OCI-LY1 (cell line): Measurements from ENCODE around the gene ELL2.

ENCODE experiments used
- H2AFZ ChIP-seq: fragments of 200-600 bp; sonication (generic), shearing (Covaris generic); 2 replicates; pipeline ENCODE4 v1.6.0; 2014; ENCODE audit warnings: antibody characterized with exemption, mild to moderate bottlenecking, low read length
- H3F3A ChIP-seq: fragments of 200-600 bp; sonication (generic), shearing (Covaris generic); 2 replicates; pipeline ENCODE4 v1.6.0; 2014; ENCODE audit warnings: mild to moderate bottlenecking, antibody characterized with exemption, low read length, moderate library complexity; ENCODE audit not compliant: insufficient read depth
- H3K27ac ChIP-seq: fragments of 200-600 bp; sonication (generic); 2 replicates; pipeline ENCODE4 v1.5.1; 2014; ENCODE audit warnings: low read length, mixed run types, mild to moderate bottlenecking, low read depth; ENCODE audit not compliant: poor library complexity, severe bottlenecking
- H3K27me3 ChIP-seq: fragments of 200-600 bp; sonication (generic); 2 replicates; pipeline ENCODE4 v1.6.0; 2014; ENCODE audit warnings: antibody characterized with exemption, mild to moderate bottlenecking, low read length, moderate library complexity; ENCODE audit not compliant: insufficient read depth
- H3K36me3 ChIP-seq: fragments of 200-600 bp; sonication (generic); 2 replicates; pipeline ENCODE4 v1.6.1; 2014; ENCODE audit warnings: mild to moderate bottlenecking, antibody characterized with exemption, low read length, moderate library complexity, mixed read lengths; ENCODE audit not compliant: insufficient read depth
- H3K4me1 ChIP-seq: fragments of 200-600 bp; sonication (generic); 2 replicates; pipeline ENCODE4 v1.5.1; 2014; ENCODE audit warnings: mild to moderate bottlenecking, low read length, moderate library complexity; ENCODE audit not compliant: insufficient read depth, severe bottlenecking
- H3K4me2 ChIP-seq: fragments of 200-600 bp; sonication (generic), shearing (Covaris generic); 2 replicates; pipeline ENCODE4 v1.6.1; 2014; ENCODE audit warnings: low read length
- H3K4me3 ChIP-seq: fragments of 200-600 bp; sonication (generic); 2 replicates; pipeline ENCODE4 v1.5.1; 2014; ENCODE audit warnings: low read length, low read depth, mild to moderate bottlenecking, mixed read lengths; ENCODE audit not compliant: poor library complexity, severe bottlenecking
- H3K79me2 ChIP-seq: fragments of 200-600 bp; shearing (Covaris generic); 2 replicates; pipeline ENCODE4 v1.6.1; 2016; ENCODE audit warnings: mixed run types, low read length, mixed read lengths; ENCODE audit not compliant: insufficient read depth
- H3K9ac ChIP-seq: fragments of 200-600 bp; sonication (generic), shearing (Covaris generic); 2 replicates; pipeline ENCODE4 v1.6.1; 2014; ENCODE audit warnings: mild to moderate bottlenecking, low read length, mixed read lengths
- H3K9me2 ChIP-seq: fragments of 200-600 bp; sonication (generic), shearing (Covaris generic); 2 replicates; pipeline ENCODE4 v1.6.1; 2014; ENCODE audit warnings: low read depth, mild to moderate bottlenecking, low read length, mixed read lengths
- H3K9me3 ChIP-seq: fragments of 200-600 bp; shearing (Covaris generic); 2 replicates; pipeline ENCODE4 v1.6.1; 2014; ENCODE audit warnings: low read length, mixed read lengths
- H4K20me1 ChIP-seq: fragments of 200-600 bp; sonication (generic), shearing (Covaris generic); 2 replicates; pipeline ENCODE4 v1.6.0; 2016; ENCODE audit warnings: mild to moderate bottlenecking, low read length; ENCODE audit not compliant: insufficient read depth
- EZH2 ChIP-seq: fragments of 200-600 bp; sonication (generic), shearing (Covaris generic); IDR thresholded peaks from 2 replicates; pipeline ENCODE4 v1.8.0; 2017; ENCODE audit warnings: borderline replicate concordance, mixed run types, mild to moderate bottlenecking, antibody characterized with exemption, low read length, moderate library complexity, mixed read lengths
- TF ChIP-seq, protein P1 (sequence below): fragments of 200-600 bp; sonication (generic), shearing (Covaris generic); IDR thresholded peaks from 2 replicates; pipeline ENCODE4 v1.5.1; 2017; ENCODE audit warnings: mild to moderate bottlenecking, antibody characterized with exemption, low read length, moderate library complexity, mixed read lengths

Gene ELL2

DNA sequence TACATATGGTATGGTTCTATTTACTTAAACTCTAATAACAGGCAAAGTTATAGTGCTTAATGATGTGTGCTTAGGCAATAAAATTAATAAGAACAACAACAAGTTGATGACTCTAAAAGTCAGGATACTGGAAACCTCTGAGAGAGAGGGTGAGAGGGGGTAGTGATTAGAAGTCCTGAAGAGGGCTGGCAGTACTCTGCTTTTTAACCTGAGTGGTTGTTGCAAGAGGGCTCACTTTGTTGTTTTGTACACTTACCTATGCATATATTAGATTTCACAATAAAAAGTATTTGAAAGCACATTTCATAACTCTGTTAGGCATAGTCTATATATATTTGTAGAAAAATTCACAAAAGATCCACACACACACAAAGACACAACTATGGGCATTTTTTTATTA lies 21.4 kb upstream of the ELL2 start:
- Histone ChIP-seq H3K4me1 (no peaks in the 10 kb centered on the region), H3K36me3 (no peaks in the 10 kb centered on the region), H4K20me1 (no peaks in the 10 kb centered on the region), H3K4me2 (no peak overlapping the region), H3K9ac (no peak overlapping the region), H3K79me2 (no peaks in the 10 kb centered on the region), H3K9me2 (no peaks in the 10 kb centered on the region), H3K4me3 (no peak overlapping the region), H3K27me3 (no peaks in the 10 kb centered on the region), H3K9me3 (no peaks in the 10 kb centered on the region), H2AFZ (no peak overlapping the region), H3K27ac (no peak overlapping the region), H3F3A (no peaks in the 10 kb centered on the region)
- TF ChIP-seq EZH2, result no peak
- TF ChIP-seq, protein P1, sequence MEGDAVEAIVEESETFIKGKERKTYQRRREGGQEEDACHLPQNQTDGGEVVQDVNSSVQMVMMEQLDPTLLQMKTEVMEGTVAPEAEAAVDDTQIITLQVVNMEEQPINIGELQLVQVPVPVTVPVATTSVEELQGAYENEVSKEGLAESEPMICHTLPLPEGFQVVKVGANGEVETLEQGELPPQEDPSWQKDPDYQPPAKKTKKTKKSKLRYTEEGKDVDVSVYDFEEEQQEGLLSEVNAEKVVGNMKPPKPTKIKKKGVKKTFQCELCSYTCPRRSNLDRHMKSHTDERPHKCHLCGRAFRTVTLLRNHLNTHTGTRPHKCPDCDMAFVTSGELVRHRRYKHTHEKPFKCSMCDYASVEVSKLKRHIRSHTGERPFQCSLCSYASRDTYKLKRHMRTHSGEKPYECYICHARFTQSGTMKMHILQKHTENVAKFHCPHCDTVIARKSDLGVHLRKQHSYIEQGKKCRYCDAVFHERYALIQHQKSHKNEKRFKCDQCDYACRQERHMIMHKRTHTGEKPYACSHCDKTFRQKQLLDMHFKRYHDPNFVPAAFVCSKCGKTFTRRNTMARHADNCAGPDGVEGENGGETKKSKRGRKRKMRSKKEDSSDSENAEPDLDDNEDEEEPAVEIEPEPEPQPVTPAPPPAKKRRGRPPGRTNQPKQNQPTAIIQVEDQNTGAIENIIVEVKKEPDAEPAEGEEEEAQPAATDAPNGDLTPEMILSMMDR, result no peak

DNA sequence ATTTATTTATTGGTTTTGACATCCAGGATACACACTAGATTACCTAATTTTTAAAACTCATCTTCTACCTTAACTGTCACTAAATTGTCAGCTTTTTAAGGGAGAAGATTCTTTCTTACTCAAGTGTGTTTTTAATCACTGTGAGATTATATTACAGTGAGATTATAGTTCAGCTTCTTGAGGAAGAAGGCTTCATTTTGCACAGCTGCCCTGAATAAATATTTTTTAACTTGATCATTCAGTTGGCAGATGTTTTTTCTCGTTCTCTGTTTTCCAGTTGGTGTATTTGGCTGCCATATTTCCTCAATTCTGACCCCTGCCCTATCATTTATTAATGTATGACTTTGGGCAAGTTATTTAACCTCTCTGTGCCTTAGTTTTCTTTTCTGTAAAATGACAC lies 15.0 kb upstream of the ELL2 start:
- H2AFZ ChIP-seq, result no peak overlapping the region
- H3K79me2 ChIP-seq, result no peaks in the 10 kb centered on the region
- no peak overlapping the region for H3K4me2 ChIP-seq
- H3F3A ChIP-seq, result no peaks in the 10 kb centered on the region
- H3K27ac ChIP-seq, result no peak overlapping the region
- TF ChIP-seq EZH2, result no peak
- TF ChIP-seq, protein P1, result no peak
- H3K9me2 ChIP-seq, result no peaks in the 10 kb centered on the region
- no peaks in the 10 kb centered on the region for H3K4me1 ChIP-seq
- H3K9ac ChIP-seq, result no peak overlapping the region
- no peak overlapping the region for H3K4me3 ChIP-seq
- no peaks in the 10 kb centered on the region for H4K20me1 ChIP-seq
- H3K9me3 ChIP-seq, result no peaks in the 10 kb centered on the region
- no peaks in the 10 kb centered on the region for H3K36me3 ChIP-seq
- H3K27me3 ChIP-seq, result no peaks in the 10 kb centered on the region

DNA sequence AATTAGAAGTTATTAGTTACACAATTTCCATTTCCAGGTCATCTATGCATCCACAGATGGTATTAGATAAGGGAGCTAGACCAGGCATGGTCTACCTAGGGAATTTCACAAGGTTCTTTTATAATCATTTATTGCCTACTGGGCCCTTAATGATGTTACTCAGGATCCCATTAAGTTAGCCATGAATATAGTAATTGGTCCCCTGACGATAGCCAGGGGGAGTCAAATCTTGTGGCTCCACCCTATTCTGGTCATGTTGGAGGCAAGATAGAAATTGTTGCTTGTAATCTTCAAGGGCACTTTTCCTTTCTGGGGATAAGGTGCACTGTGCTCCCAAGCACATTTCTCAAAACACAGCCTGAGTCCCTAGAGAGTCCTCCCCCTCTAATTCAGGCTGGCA lies 14.1 kb upstream of the ELL2 start:
- H3K9me3 ChIP-seq, result no peaks in the 10 kb centered on the region
- no peak overlapping the region for H3K27ac ChIP-seq
- H3K79me2 ChIP-seq, result no peaks in the 10 kb centered on the region
- H3K9ac ChIP-seq, result no peak overlapping the region
- H4K20me1 ChIP-seq, result no peaks in the 10 kb centered on the region
- H3K27me3 ChIP-seq, result no peaks in the 10 kb centered on the region
- H3K4me3 ChIP-seq, result no peak overlapping the region
- no peaks in the 10 kb centered on the region for H3K9me2 ChIP-seq
- H3K4me1 ChIP-seq, result no peaks in the 10 kb centered on the region
- no peak overlapping the region for H2AFZ ChIP-seq
- TF ChIP-seq EZH2, result no peak
- TF ChIP-seq, protein P1, result no peak
- H3K4me2 ChIP-seq, result no peak overlapping the region
- no peaks in the 10 kb centered on the region for H3K36me3 ChIP-seq
- no peaks in the 10 kb centered on the region for H3F3A ChIP-seq
